ENCODE results near the gene FATE1.

FATE1 gene

DNA sequence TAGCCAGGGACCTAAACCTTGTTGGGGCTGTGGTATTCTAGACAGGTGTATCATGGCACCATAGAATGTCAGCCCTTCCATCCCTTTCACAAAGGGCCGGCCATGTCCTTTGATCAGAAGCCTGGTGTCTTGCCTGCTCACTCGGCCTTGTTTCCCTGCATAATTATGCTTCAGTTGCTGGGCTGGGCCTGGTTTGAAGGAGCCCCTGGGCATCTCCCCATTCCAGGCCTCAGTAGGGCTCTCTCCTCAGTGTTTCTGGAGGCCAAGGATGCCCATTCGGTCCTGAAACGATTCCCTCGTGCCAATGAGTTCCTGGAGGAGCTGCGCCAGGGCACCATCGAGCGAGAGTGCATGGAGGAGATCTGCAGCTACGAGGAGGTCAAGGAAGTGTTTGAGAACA is 16.1 kb upstream of the FATE1 start:
- TF ChIP-seq, protein P1, sequence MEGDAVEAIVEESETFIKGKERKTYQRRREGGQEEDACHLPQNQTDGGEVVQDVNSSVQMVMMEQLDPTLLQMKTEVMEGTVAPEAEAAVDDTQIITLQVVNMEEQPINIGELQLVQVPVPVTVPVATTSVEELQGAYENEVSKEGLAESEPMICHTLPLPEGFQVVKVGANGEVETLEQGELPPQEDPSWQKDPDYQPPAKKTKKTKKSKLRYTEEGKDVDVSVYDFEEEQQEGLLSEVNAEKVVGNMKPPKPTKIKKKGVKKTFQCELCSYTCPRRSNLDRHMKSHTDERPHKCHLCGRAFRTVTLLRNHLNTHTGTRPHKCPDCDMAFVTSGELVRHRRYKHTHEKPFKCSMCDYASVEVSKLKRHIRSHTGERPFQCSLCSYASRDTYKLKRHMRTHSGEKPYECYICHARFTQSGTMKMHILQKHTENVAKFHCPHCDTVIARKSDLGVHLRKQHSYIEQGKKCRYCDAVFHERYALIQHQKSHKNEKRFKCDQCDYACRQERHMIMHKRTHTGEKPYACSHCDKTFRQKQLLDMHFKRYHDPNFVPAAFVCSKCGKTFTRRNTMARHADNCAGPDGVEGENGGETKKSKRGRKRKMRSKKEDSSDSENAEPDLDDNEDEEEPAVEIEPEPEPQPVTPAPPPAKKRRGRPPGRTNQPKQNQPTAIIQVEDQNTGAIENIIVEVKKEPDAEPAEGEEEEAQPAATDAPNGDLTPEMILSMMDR (IDR thresholded peaks at IDR 0.05; ENCODE audit: insufficient read depth, missing control alignments): no peak
- no peak for DNase-seq (ENCODE audit: insufficient read length, low spot score)
- no peak for FAIRE-seq

DNA sequence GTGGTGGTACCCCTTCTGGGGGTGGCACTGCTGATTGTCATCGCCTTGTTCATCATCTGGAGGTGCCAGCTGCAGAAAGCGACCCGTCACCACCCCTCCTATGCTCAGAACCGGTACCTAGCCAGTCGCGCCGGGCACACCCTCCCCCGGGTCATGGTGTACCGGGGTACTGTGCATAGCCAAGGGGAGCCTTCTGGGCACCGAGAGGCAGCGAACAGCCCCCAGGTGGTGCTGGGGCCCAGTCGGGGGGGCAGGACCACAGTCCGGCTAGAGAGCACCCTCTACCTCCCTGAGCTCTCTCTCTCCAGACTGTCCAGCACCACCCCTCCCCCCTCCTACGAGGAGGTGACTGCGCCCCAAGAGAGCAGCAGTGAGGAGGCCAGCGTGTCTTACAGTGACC is 15.3 kb upstream of the FATE1 start:
- DNase-seq (ENCODE audit: insufficient read length, low spot score) (no peak), FAIRE-seq (no peak)
- TF ChIP-seq, protein P1 (IDR thresholded peaks at IDR 0.05; ENCODE audit: insufficient read depth, missing control alignments): no peak

DNA sequence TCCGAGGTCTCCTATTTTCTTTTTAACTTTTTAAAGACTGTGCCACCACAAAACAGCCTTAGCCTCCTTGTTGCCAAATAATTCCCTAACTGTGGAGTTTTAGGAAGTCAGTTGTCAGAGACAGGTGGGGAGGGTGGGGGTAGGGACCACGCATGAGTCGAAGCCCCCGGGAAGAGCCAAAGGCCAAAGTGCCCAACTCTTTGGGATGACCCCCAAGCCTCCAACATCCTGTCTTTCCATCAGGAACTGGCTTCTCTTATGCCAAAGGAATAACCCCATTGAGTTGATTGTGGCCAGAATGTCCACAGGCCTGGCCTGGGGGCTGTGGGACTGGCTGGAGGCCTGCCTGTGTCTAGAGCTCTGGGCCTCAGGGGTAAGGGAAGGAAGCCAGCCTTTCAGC is 14.8 kb upstream of the FATE1 start:
- TF ChIP-seq, protein P1 (IDR thresholded peaks at IDR 0.05; ENCODE audit: insufficient read depth, missing control alignments): no peak
- FAIRE-seq (no peak), DNase-seq (ENCODE audit: insufficient read length, low spot score) (no peak)

DNA sequence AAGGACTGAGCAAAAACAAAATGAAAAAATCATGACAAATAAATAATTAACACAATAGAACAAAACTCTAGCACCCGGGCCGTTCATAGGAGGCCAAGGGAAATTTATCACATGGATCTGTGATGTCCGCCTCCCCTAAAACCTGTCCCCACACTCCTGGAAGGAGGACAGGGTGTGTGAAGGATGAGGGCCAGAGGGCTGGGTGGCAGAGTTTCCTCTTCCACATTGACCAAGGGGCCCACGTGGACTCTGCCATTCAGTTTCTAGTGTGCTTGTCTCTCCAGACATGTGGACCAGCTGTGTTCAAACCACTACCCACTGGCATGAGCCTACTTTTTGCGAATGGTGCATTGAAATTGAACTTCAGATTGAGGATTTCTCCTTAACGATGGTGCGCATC is 14.3 kb upstream of the FATE1 start:
- no peak for DNase-seq (ENCODE audit: insufficient read length, low spot score)
- no peak for FAIRE-seq
- TF ChIP-seq, protein P1 (IDR thresholded peaks at IDR 0.05; ENCODE audit: insufficient read depth, missing control alignments): no peak

DNA sequence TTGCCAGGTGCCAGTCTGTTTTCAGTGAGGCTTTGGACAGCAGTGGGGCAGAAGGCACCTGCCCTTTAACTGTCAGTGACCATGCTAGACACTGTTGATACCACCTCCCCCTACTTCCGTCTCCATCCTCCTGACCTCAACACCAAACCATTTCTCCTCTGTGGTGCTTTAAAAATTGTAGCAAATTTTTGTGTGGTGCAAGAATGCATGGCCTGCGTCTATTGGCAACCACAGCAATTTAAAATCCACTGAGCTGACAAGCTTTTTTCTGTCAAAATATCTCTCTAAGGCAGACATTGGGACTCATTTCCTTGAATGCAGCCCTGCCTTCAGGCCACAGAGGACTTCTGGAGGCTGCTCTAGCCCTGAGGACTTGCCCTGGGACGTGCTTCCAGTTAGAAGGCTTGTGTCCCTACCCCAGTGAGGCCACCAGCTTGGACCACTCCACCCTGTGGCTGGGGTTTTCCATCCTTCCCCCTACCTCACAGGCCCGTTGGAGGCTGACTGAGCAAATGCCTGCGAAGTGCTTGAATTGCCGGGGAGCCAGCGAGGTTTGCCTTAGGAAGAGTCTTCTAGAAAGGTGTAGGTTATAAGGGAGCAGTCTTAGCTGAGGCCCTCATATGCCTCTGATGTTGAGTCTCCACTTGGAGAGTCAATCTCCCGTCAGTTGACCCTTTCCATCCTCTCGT is 13.7 kb upstream of the FATE1 start:
- DNase-seq (ENCODE audit: insufficient read length, low spot score) (no peak), FAIRE-seq (no peak)
- TF ChIP-seq, protein P1 (IDR thresholded peaks at IDR 0.05; ENCODE audit: insufficient read depth, missing control alignments): no peak

DNA sequence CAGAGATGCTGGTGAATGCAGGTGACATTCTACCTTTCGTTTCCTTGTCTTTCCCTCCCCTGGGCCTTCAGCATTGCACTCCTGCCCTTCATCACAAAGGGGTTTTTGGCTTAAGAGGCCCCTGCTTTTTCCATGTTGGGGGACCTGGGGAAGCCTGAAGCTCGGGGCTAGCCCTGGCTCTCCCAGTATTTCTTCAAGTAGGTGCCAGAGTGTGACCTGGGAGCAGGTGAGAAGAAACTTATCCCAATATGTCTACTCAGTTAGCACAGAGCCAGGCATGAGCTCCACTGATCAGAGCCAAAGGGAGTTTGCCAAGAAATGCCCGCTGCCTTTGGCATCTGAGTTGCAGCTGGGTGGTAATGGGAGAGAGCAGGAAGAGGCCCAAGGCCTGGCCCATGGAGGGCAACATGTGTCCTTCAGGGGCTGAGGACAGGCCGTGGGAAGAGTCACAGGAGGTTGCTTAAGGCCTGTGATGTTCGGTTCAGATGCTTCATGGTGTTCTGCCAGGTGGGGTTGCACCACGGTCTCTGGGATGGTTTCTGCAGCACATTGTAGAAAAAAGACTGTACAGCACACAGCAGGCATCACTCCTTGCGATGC is 13.0 kb upstream of the FATE1 start:
- FAIRE-seq (no peak), DNase-seq (ENCODE audit: insufficient read length, low spot score) (no peak)
- TF ChIP-seq, protein P1 (IDR thresholded peaks at IDR 0.05; ENCODE audit: insufficient read depth, missing control alignments): no peak

DNA sequence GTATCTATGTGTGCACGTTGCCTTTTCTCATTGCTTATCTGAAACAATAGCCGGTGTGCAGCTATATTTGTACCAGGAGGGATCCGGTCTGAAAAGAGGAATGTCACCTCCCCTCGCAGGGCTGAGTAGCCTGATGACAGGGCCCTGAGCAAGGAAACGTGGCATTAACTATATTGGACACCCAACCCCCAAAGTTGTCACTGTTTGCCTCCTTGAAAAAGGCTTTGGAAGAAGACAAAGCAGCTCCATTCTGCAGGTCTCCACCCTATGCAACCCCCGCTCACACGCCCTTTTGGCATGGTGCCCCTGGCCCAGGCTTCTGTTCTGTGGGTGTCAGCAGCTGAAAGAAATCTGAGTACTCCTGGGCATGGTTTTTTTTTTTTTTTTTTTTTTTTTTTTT is 12.3 kb upstream of the FATE1 start:
- FAIRE-seq (no peak), DNase-seq (ENCODE audit: insufficient read length, low spot score) (no peak)
- TF ChIP-seq, protein P1 (IDR thresholded peaks at IDR 0.05; ENCODE audit: insufficient read depth, missing control alignments): no peak
